H9 (cell line): ENCODE data around the gene SLC9A1. TPM values are rescaled to one million over a fixed set of nuclear protein-coding genes. Genes with fewer than 3 reads are reported as not detected.

Source experiments
- DNase-seq: peaks from one replicate; pipeline ENCODE4 v3.0.0-alpha.2; 2017
- H2AFZ ChIP-seq: one replicate; pipeline ENCODE4 v1.6.1; 2013; ENCODE audit warnings: mild to moderate bottlenecking, low read length, control low read depth, moderate library complexity
- H2AK5ac ChIP-seq: 2 replicates; pipeline ENCODE4 v1.6.1; 2013; ENCODE audit warnings: low read length, control low read depth, mixed read lengths; ENCODE audit not compliant: insufficient read length
- H2BK120ac ChIP-seq: one replicate; pipeline ENCODE4 v1.6.1; 2013; ENCODE audit warnings: low read depth, mild to moderate bottlenecking, low read length, control low read depth, inconsistent platforms; ENCODE audit not compliant: poor library complexity, severe bottlenecking
- H2BK12ac ChIP-seq: 2 replicates; pipeline ENCODE4 v1.6.1; 2013; ENCODE audit warnings: low read length, control low read depth, mixed read lengths, low read depth; ENCODE audit not compliant: insufficient read length
- H2BK15ac ChIP-seq: 2 replicates; pipeline ENCODE4 v1.6.1; 2013; ENCODE audit warnings: low read depth, low read length, control low read depth
- H2BK20ac ChIP-seq: one replicate; pipeline ENCODE4 v1.6.1; 2013; ENCODE audit warnings: low read depth, mild to moderate bottlenecking, low read length, control low read depth, inconsistent platforms; ENCODE audit not compliant: poor library complexity, severe bottlenecking
- H2BK5ac ChIP-seq: 2 replicates; pipeline ENCODE4 v1.6.1; 2013; ENCODE audit warnings: low read length, control low read depth, mixed read lengths; ENCODE audit not compliant: insufficient read length
- H3K14ac ChIP-seq: 2 replicates; pipeline ENCODE4 v1.6.1; 2013; ENCODE audit warnings: low read length, control low read depth; ENCODE audit not compliant: insufficient read depth
- H3K18ac ChIP-seq: 2 replicates; pipeline ENCODE4 v1.6.1; 2013; ENCODE audit warnings: low read depth, mild to moderate bottlenecking, mixed read lengths, low read length, control low read depth; ENCODE audit not compliant: insufficient read length
- H3K23ac ChIP-seq: 2 replicates; pipeline ENCODE4 v1.6.1; 2013; ENCODE audit warnings: low read length, control low read depth, mixed read lengths, low read depth; ENCODE audit not compliant: insufficient read length
- H3K23me2 ChIP-seq: 2 replicates; pipeline ENCODE4 v1.6.1; 2013; ENCODE audit warnings: low read depth, mild to moderate bottlenecking, mixed read lengths, low read length, control low read depth; ENCODE audit not compliant: insufficient read length, poor library complexity, severe bottlenecking
- H3K27ac ChIP-seq: 2 replicates; pipeline ENCODE4 v1.5.1; 2013; ENCODE audit warnings: low read length, control low read depth, mixed read lengths, low read depth; ENCODE audit not compliant: insufficient read length
- H3K27me3 ChIP-seq: 2 replicates; pipeline ENCODE4 v1.6.1; 2013; ENCODE audit warnings: low read length, control low read depth, inconsistent platforms; ENCODE audit not compliant: insufficient read depth
- H3K4ac ChIP-seq: 2 replicates; pipeline ENCODE4 v1.6.1; 2013; ENCODE audit warnings: low read depth, mild to moderate bottlenecking, control low read depth, inconsistent platforms, low read length, moderate library complexity
- H3K4me1 ChIP-seq: 2 replicates; pipeline ENCODE4 v1.6.1; 2013; ENCODE audit warnings: low read length, control low read depth, inconsistent platforms; ENCODE audit not compliant: insufficient read depth
- H3K4me2 ChIP-seq: 2 replicates; pipeline ENCODE4 v1.6.1; 2013; ENCODE audit warnings: low read length, control low read depth, mixed read lengths; ENCODE audit not compliant: insufficient read length, insufficient read depth
- H3K56ac ChIP-seq: 2 replicates; pipeline ENCODE4 v1.6.1; 2013; ENCODE audit warnings: low read depth, mild to moderate bottlenecking, mixed read lengths, low read length, control low read depth; ENCODE audit not compliant: insufficient read length
- H3K79me1 ChIP-seq: 2 replicates; pipeline ENCODE4 v1.6.1; 2013; ENCODE audit warnings: low read depth, mild to moderate bottlenecking, moderate library complexity, low read length, control low read depth, inconsistent platforms; ENCODE audit not compliant: insufficient read depth, poor library complexity, severe bottlenecking
- H3K79me2 ChIP-seq: 2 replicates; pipeline ENCODE4 v1.6.1; 2013; ENCODE audit warnings: low read length, control low read depth, inconsistent platforms; ENCODE audit not compliant: insufficient read depth
- H3K9ac ChIP-seq: 2 replicates; pipeline ENCODE4 v1.6.1; 2013; ENCODE audit warnings: low read length, control low read depth, mixed read lengths; ENCODE audit not compliant: insufficient read length; ENCODE audit errors: extremely low read depth
- H3K9me3 ChIP-seq: one replicate; pipeline ENCODE4 v1.6.1; 2013; ENCODE audit warnings: low read depth, low read length, inconsistent platforms; ENCODE audit not compliant: control insufficient read depth
- H3T11ph ChIP-seq: one replicate; pipeline ENCODE4 v1.6.1; 2013; ENCODE audit warnings: mild to moderate bottlenecking, low read length, control low read depth, inconsistent platforms
- H4K20me1 ChIP-seq: one replicate; pipeline ENCODE4 v1.6.1; 2013; ENCODE audit not compliant: control insufficient read depth, insufficient read length, insufficient read depth
- H4K5ac ChIP-seq: 2 replicates; pipeline ENCODE4 v1.6.1; 2013; ENCODE audit warnings: low read depth, mild to moderate bottlenecking, mixed read lengths, low read length, control low read depth; ENCODE audit not compliant: insufficient read length
- H4K8ac ChIP-seq: replicated peaks from 2 replicates; pipeline ENCODE4 v1.6.1; 2013; ENCODE audit warnings: low read length, control low read depth, mixed read lengths, low read depth; ENCODE audit not compliant: insufficient read length
- H4K91ac ChIP-seq: 2 replicates; pipeline ENCODE4 v1.6.1; 2013; ENCODE audit warnings: low read depth, mild to moderate bottlenecking, moderate library complexity, mixed read lengths, low read length, control low read depth; ENCODE audit not compliant: insufficient read length
- H3K27ac Mint-ChIP-seq, 3 experiments: 2 replicates in 2 of 3; 3 replicates in 1 of 3; pipeline ENCODE4 v1.8.0; 2020 to 2021; ENCODE audit warnings: mixed read lengths in 3 of 3, mild to moderate bottlenecking in 1 of 3, moderate library complexity in 1 of 3
- H3K27me3 Mint-ChIP-seq: 2 replicates; pipeline ENCODE4 v1.8.0; 2021; ENCODE audit warnings: low read depth, mild to moderate bottlenecking, moderate library complexity, mixed read lengths
- H3K36me3 Mint-ChIP-seq, 3 experiments: 2 replicates in 2 of 3; 3 replicates in 1 of 3; pipeline ENCODE4 v1.8.0; 2020 to 2021; ENCODE audit warnings: low read depth in 3 of 3, mixed read lengths in 3 of 3; ENCODE audit not compliant: insufficient read depth in 1 of 3
- H3K4me1 Mint-ChIP-seq, 2 experiments: 2 replicates each; pipeline ENCODE4 v1.8.0; 2020; ENCODE audit warnings: mixed read lengths in 2 of 2
- H3K4me3 Mint-ChIP-seq, 2 experiments: 2 replicates in 1 of 2; 3 replicates in 1 of 2; pipeline ENCODE4 v1.8.0; 2020 to 2021; ENCODE audit warnings: mild to moderate bottlenecking in 2 of 2, mixed read lengths in 2 of 2, moderate library complexity in 1 of 2
- H3K9me3 Mint-ChIP-seq, 2 experiments: 2 replicates in 1 of 2; 3 replicates in 1 of 2; pipeline ENCODE4 v1.8.0; 2020; ENCODE audit warnings: mild to moderate bottlenecking in 2 of 2, mixed read lengths in 2 of 2, moderate library complexity in 1 of 2
- CTCF ChIP-seq: fragments of 200-600 bp; sonication (generic); conservative IDR thresholded peaks from 3 replicates; pipeline ENCODE4 v1.8.0; 2021; ENCODE audit warnings: antibody characterized with exemption, mild to moderate bottlenecking
- WGBS: extraction: QIAGEN DNeasy Blood & Tissue Kit; methylation state at CpG from one replicate; pipeline ENCODE4 v1.1.7; 2013; ENCODE audit warnings: missing lambda C conversion rate, low lambda C conversion rate, mixed read lengths; ENCODE audit not compliant: insufficient read length; ENCODE audit errors: extremely low coverage; 5-methylcytosine and 5-hydroxymethylcytosine counted together
- total RNA-seq: library from RNA; stranded (reverse); gene quantifications from 2 replicates; pipeline ENCODE4 v1.2.1, GENCODE V29; 2021

Gene SLC9A1
- total RNA-seq, 1 experiment from 2014 or later, result 20.8 TPM

DNA sequence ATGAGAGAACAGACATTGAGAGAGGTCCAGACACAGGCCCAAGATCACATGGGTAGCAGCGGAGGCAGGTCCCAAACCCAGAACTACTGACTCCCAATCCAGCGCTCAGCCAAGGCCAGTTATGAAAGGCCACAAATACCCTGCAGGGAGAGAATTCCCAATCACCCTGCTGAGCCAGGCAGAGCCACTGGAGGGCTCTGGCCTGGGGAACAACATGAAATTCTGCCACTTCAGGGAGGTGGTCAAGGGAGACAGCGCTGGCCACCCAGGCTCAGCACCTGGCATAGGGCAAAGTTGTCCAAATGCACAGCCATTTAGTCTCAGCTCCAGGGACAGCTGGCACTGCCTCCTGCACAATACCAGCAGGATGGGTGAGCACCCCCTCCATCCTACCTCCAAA is 27.5 kb downstream of the SLC9A1 start:
- Histone ChIP-seq H3K4me2 (no peak overlapping the region), H3T11ph (no peak overlapping the region), H2BK15ac (no peak overlapping the region), H3K4ac (no peak overlapping the region), H2AFZ (no peak overlapping the region), H3K27ac (no peak overlapping the region), H4K20me1 (no peaks in the 10 kb centered on the region), H3K18ac (no peak overlapping the region), H3K23ac (no peak overlapping the region), H3K9ac (no peak overlapping the region), H2AK5ac (no peak overlapping the region), H2BK120ac (no peak overlapping the region), H3K9me3 (no peaks in the 10 kb centered on the region), H3K14ac (no peak overlapping the region), H4K91ac (no peak overlapping the region), H4K5ac (no peak overlapping the region), H3K4me1 (no peaks in the 10 kb centered on the region), H3K79me2 (no peaks in the 10 kb centered on the region), H3K23me2 (no peaks in the 10 kb centered on the region), H2BK5ac (no peak overlapping the region), H3K79me1 (no peaks in the 10 kb centered on the region), H4K8ac (no peak overlapping the region), H2BK12ac (no peak overlapping the region), H3K56ac (no peak overlapping the region), H2BK20ac (no peak overlapping the region), H3K27me3 (no peaks in the 10 kb centered on the region)
- H3K27ac Mint-ChIP-seq, result no peak overlapping the region
- peak; percentile 52 for TF ChIP-seq CTCF
- H3K9me3 Mint-ChIP-seq, result no peaks in the 10 kb centered on the region
- H3K36me3 Mint-ChIP-seq, result peaks cover 0 to 5% (median 0%) of the 10 kb centered on the region in 3 experiments; a peak in 3 of 7 replicates
- no peak for DNase-seq
- no CpG with 5 or more reads among the region's 3 CpGs for WGBS
- H3K4me3 Mint-ChIP-seq, result no peak overlapping the region; a peak in 1 of 5 replicates
- peaks cover 6 to 12% of the 10 kb centered on the region in 2 experiments for H3K4me1 Mint-ChIP-seq
- H3K27me3 Mint-ChIP-seq, result no peaks in the 10 kb centered on the region
